Erythroblast (primary cell): ENCODE data around the gene CCHCR1.

Experiments
- GATA1 ChIP-seq: IDR thresholded peaks from 2 replicates; pipeline ENCODE4 v1.6.1; 2011; ENCODE audit warnings: low read depth, mild to moderate bottlenecking, control low read depth, low read length, moderate library complexity
- POLR2A ChIP-seq: IDR thresholded peaks from 2 replicates; pipeline ENCODE4 v1.6.1; 2011; ENCODE audit warnings: mild to moderate bottlenecking, low read length

GRCh38 chr6:31180500-31180899 is 22.9 kb upstream of the CCHCR1 start:
- no peak for TF ChIP-seq POLR2A
- TF ChIP-seq GATA1: no peak
